ENCODE results near the gene HMGA1. TPM values are rescaled to one million over a fixed set of nuclear protein-coding genes. Genes with fewer than 3 reads are reported as not detected.

Gene HMGA1
- total RNA-seq, 1 experiment from 2014 or later, result 2,446 TPM

DNA sequence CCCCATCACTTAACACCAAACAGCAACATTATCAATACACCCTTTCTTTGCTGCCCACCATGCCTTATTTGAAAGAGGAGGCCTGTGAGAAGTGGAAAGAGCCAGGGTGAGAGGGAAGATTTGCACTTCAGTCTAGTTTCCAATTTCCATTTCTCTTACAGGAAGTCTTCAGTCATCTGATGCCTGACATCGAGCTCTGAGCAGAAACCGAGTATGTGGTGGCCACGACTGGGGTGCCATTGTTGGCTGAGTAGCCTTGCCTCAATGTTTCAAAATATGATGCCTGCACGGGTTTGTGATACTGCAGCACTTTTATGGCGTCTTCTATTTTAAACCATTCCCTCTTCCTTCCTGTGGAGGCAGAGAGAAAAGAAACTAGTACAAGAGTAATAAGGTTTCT lies 51.9 kb downstream of the HMGA1 start (continued):
- no peak for TF ChIP-seq AR (CRISPR knock-in tag; IDR thresholded peaks at IDR 0.05)

- POLR2A ChIA-PET, result no interaction called here
- Mint-ChIP-seq H3K9me3 (no peaks in the 10 kb centered on the region), H3K27me3 (ENCODE audit: low read depth) (no peaks in the 10 kb centered on the region), H3K4me1 (no peaks in the 10 kb centered on the region), H3K36me3 (peaks cover 24% of the 10 kb centered on the region), H3K27ac (no peak overlapping the region), H3K4me3 (no peak overlapping the region)
- DNase-seq (ENCODE audit: low spot score), result no peak
- CTCF ChIA-PET, result interaction anchor here (0.6 to 1.0 kb wide), 3 partner anchors 40 to 173 kb away, joined by 3 read pairs; no protein-coding TSS in a partner anchor
- ATAC-seq, result no peak
- TF ChIP-seq, protein P1, sequence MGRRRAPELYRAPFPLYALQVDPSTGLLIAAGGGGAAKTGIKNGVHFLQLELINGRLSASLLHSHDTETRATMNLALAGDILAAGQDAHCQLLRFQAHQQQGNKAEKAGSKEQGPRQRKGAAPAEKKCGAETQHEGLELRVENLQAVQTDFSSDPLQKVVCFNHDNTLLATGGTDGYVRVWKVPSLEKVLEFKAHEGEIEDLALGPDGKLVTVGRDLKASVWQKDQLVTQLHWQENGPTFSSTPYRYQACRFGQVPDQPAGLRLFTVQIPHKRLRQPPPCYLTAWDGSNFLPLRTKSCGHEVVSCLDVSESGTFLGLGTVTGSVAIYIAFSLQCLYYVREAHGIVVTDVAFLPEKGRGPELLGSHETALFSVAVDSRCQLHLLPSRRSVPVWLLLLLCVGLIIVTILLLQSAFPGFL (CRISPR knock-in tag; IDR thresholded peaks at IDR 0.05; ENCODE audit: borderline replicate concordance), result no peak
- no peak for TF ChIP-seq CBFB (CRISPR knock-in tag; IDR thresholded peaks at IDR 0.05; ENCODE audit: low read depth)
- TF ChIP-seq NFYB (CRISPR knock-in tag; conservative IDR thresholded peaks at IDR 0.05; ENCODE audit: low read depth), result no peak
- TF ChIP-seq ELF4 (CRISPR knock-in tag; IDR thresholded peaks at IDR 0.05; ENCODE audit: low read depth), result no peak
- no peak for TF ChIP-seq NFATC4 (CRISPR knock-in tag; IDR thresholded peaks at IDR 0.05)
- TF ChIP-seq, protein P2, sequence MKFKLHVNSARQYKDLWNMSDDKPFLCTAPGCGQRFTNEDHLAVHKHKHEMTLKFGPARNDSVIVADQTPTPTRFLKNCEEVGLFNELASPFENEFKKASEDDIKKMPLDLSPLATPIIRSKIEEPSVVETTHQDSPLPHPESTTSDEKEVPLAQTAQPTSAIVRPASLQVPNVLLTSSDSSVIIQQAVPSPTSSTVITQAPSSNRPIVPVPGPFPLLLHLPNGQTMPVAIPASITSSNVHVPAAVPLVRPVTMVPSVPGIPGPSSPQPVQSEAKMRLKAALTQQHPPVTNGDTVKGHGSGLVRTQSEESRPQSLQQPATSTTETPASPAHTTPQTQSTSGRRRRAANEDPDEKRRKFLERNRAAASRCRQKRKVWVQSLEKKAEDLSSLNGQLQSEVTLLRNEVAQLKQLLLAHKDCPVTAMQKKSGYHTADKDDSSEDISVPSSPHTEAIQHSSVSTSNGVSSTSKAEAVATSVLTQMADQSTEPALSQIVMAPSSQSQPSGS (CRISPR knock-in tag; IDR thresholded peaks at IDR 0.05; ENCODE audit: borderline replicate concordance, low read depth), result no peak
- TF ChIP-seq ZNF281 (CRISPR knock-in tag; IDR thresholded peaks at IDR 0.05), result no peak
- TF ChIP-seq TCF7 (CRISPR knock-in tag; IDR thresholded peaks at IDR 0.05; ENCODE audit: low read depth), result no peak
- no peak for TF ChIP-seq CREM (CRISPR knock-in tag; IDR thresholded peaks at IDR 0.05)
- no peak for TF ChIP-seq FOXK1 (CRISPR knock-in tag; IDR thresholded peaks at IDR 0.05)
- no peak for TF ChIP-seq ZNF512 (CRISPR knock-in tag; IDR thresholded peaks at IDR 0.05; ENCODE audit: borderline replicate concordance)
- no peak for TF ChIP-seq NR2C2 (CRISPR knock-in tag; IDR thresholded peaks at IDR 0.05)
These were observed 52.5 kb downstream of the HMGA1 start for GRCh38 chr6:34289137-34289536.

- ATAC-seq, result no peak
- Mint-ChIP-seq H3K36me3 (peaks cover 22% of the 10 kb centered on the region), H3K4me3 (no peak overlapping the region), H3K9me3 (no peaks in the 10 kb centered on the region), H3K27me3 (ENCODE audit: low read depth) (no peaks in the 10 kb centered on the region), H3K27ac (no peak overlapping the region), H3K4me1 (no peaks in the 10 kb centered on the region)
- no peak for DNase-seq (ENCODE audit: low spot score)
- TF ChIP-seq ESRRA (CRISPR knock-in tag; IDR thresholded peaks at IDR 0.05; ENCODE audit: borderline replicate concordance), result no peak
- TF ChIP-seq, protein P2 (CRISPR knock-in tag; IDR thresholded peaks at IDR 0.05; ENCODE audit: borderline replicate concordance, low read depth), result no peak
- no peak for TF ChIP-seq JUN (CRISPR knock-in tag; IDR thresholded peaks at IDR 0.05)
- no peak for TF ChIP-seq NFYB (CRISPR knock-in tag; conservative IDR thresholded peaks at IDR 0.05; ENCODE audit: low read depth)
- no peak for TF ChIP-seq OVOL2 (CRISPR knock-in tag; IDR thresholded peaks at IDR 0.05; ENCODE audit: borderline replicate concordance)
- TF ChIP-seq ZNF317 (CRISPR knock-in tag; IDR thresholded peaks at IDR 0.05; ENCODE audit: borderline replicate concordance, low read depth), result no peak
- TF ChIP-seq RORB (CRISPR knock-in tag; IDR thresholded peaks at IDR 0.05), result no peak
- TF ChIP-seq ZNF425 (CRISPR knock-in tag; conservative IDR thresholded peaks at IDR 0.05), result no peak
- ChIA-PET POLR2A (no interaction called here), CTCF (interaction anchor here (0.6 kb wide), 1 partner anchor 130 kb away, joined by 3 read pairs; no protein-coding TSS in a partner anchor)
These were observed 56.3 kb downstream of the HMGA1 start for GRCh38 chr6:34292954-34293353.

All from WTC11 (cell line).